Esophagus (tissue), 2 donors: ENCODE measurements around the gene MICALL1. TPM values are rescaled to one million over a fixed set of nuclear protein-coding genes. Genes with fewer than 3 reads are reported as not detected.
"Not testable (repeated sequence)": the region's sequence is repeated elsewhere in the genome, so short reads cannot be mapped to it uniquely, and the experiment has no call there.

Source experiments
- H3K27ac ChIP-seq, 2 donors: one replicate each; pipeline ENCODE4 v1.5.1; 2013; ENCODE audit warnings: low read depth in 2 of 2, mild to moderate bottlenecking in 2 of 2, inconsistent platforms in 1 of 2, low read length in 1 of 2, moderate library complexity in 1 of 2
- H3K27me3 ChIP-seq, 2 donors: one replicate each; pipeline ENCODE4 v1.6.1; 2013; ENCODE audit warnings: low read length in 2 of 2, control low read depth in 1 of 2, mild to moderate bottlenecking in 1 of 2; ENCODE audit not compliant: insufficient read depth in 2 of 2, control insufficient read depth in 1 of 2
- H3K36me3 ChIP-seq, 2 donors: one replicate each; pipeline ENCODE4 v1.6.1; 2013; ENCODE audit warnings: low read length in 1 of 2; ENCODE audit not compliant: control insufficient read depth in 2 of 2, insufficient read depth in 2 of 2
- H3K4me1 ChIP-seq, 2 donors: one replicate each; pipeline ENCODE4 v1.6.1; 2013; ENCODE audit warnings: low read length in 1 of 2; ENCODE audit not compliant: control insufficient read depth in 2 of 2, insufficient read depth in 2 of 2
- H3K4me3 ChIP-seq, 2 donors: one replicate each; pipeline ENCODE4 v1.5.1; 2013; ENCODE audit warnings: low read length in 2 of 2, mild to moderate bottlenecking in 2 of 2, low read depth in 1 of 2, moderate library complexity in 1 of 2
- H3K9me3 ChIP-seq, 2 donors: one replicate each; pipeline ENCODE4 v1.6.1; 2013; ENCODE audit warnings: mild to moderate bottlenecking in 2 of 2, low read depth in 1 of 2, low read length in 1 of 2, moderate library complexity in 1 of 2; ENCODE audit not compliant: control insufficient read depth in 2 of 2, insufficient read depth in 1 of 2
- WGBS, 2 donors: extraction: QIAGEN DNeasy Blood & Tissue Kit; methylation state at CpG; one replicate each; pipeline ENCODE4 v1.1.7; 2013; 5-methylcytosine and 5-hydroxymethylcytosine counted together
- polyA plus RNA-seq, 2 donors: library from polyadenylated mRNA; stranded (reverse); fragments of 200-250 nt; gene quantifications; one replicate each; pipeline ENCODE4 v1.2.3, GENCODE V29; 2013
- donor health status: healthy with polysubstance abuse.
- donor health status: Bipolar disorder and iron deficiency.

The MICALL1 gene
- polyA plus RNA-seq, 2 donors, result 41.7 to 44.1 TPM

GRCh38 chr22:37967637-37968451, 61.7 kb downstream of the MICALL1 start:
- Histone ChIP-seq H3K4me1 (no peaks in the 10 kb centered on the region), H3K36me3 (peaks cover 4 to 25% of the 10 kb centered on the region in 2 donors), H3K4me3 (no peak overlapping the region), H3K27me3 (no peaks in the 10 kb centered on the region), H3K9me3 (no peaks in the 10 kb centered on the region), H3K27ac (no peak overlapping the region)
- WGBS, 2 donors, result 84 to 85% methylated on average over 14 of the region's 14 CpGs

- Histone ChIP-seq H3K4me3 (no peak overlapping the region), H3K9me3 (no peaks in the 10 kb centered on the region), H3K27ac (no peak overlapping the region), H3K27me3 (no peaks in the 10 kb centered on the region), H3K4me1 (no peaks in the 10 kb centered on the region), H3K36me3 (peaks cover 4 to 25% of the 10 kb centered on the region in 2 donors)
- 88 to 96% methylated on average over 5 of the region's 5 CpGs for WGBS, 2 donors
Observed at GRCh38 chr22:37968452-37969251, 62.6 kb downstream of the MICALL1 start.

DNA sequence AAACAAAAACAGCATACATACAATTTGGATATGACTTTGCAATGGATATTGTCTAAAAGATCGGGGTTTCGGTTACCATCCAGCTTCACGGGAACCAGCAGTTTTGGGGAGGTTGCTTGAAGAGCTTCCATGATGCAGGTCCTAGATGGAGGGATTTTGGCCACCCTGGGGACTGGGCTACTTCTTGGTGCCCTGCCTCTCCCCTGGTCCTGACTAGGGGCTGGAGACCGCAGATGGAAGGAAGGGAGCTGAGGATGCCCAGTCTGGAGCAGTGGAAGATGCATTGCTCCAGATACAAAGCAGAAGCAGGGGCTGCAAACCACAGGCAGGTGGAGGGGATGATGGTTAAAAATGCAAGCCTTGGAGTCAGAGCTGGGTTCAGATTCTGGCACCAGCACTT, 64.8 kb downstream of the MICALL1 start:
- no peak overlapping the region for H3K27ac ChIP-seq
- H3K27me3 ChIP-seq, result no peaks in the 10 kb centered on the region
- H3K4me1 ChIP-seq, result peaks cover 0 to 3% of the 10 kb centered on the region in 2 donors
- no peaks in the 10 kb centered on the region for H3K9me3 ChIP-seq
- WGBS, 2 donors, result 92 to 94% methylated on average over 4 of the region's 4 CpGs
- H3K4me3 ChIP-seq, result no peak overlapping the region
- H3K36me3 ChIP-seq, result peaks cover 4 to 23% of the 10 kb centered on the region in 2 donors

GRCh38 chr22:37971475-37972434, 65.7 kb downstream of the MICALL1 start:
- WGBS, 2 donors, result 82 to 83% methylated on average over 7 of the region's 7 CpGs

DNA sequence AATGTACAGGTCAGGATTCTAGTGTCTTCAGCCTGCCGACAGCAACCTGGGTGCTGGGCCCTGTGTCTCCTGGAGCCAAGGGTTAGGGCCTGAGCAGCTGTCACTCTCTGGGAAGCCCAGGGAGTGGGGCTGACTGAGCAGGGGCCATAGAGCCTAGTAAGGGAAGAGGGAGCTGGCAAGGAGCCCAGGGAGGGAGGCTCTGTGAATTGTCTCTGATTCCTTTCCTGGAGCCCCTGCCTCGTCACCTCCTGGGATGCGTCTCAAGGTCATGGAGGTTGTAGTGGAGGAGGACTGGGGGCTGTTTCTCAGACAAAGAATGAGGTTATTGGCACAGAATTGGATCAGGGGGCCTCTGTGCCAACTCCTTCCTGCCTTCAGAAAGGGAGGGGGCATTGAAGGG, 66.4 kb downstream of the MICALL1 start:
- Histone ChIP-seq H3K36me3 (peaks cover 0 to 14% of the 10 kb centered on the region in 2 donors), H3K27me3 (no peaks in the 10 kb centered on the region), H3K27ac (no peak overlapping the region), H3K9me3 (no peaks in the 10 kb centered on the region), H3K4me1 (peaks cover 0 to 3% of the 10 kb centered on the region in 2 donors), H3K4me3 (no peak overlapping the region)
- 73 to 79% methylated on average over 3 of the region's 3 CpGs for WGBS, 2 donors

More at GRCh38 chr22:37971475-37972434, 65.7 kb downstream of the MICALL1 start:
- Histone ChIP-seq H3K36me3 (peaks cover 4 to 21% of the 10 kb centered on the region in 2 donors), H3K27me3 (no peaks in the 10 kb centered on the region), H3K27ac (no peak overlapping the region), H3K9me3 (no peaks in the 10 kb centered on the region), H3K4me3 (no peak overlapping the region), H3K4me1 (peaks cover 0 to 3% of the 10 kb centered on the region in 2 donors)

DNA sequence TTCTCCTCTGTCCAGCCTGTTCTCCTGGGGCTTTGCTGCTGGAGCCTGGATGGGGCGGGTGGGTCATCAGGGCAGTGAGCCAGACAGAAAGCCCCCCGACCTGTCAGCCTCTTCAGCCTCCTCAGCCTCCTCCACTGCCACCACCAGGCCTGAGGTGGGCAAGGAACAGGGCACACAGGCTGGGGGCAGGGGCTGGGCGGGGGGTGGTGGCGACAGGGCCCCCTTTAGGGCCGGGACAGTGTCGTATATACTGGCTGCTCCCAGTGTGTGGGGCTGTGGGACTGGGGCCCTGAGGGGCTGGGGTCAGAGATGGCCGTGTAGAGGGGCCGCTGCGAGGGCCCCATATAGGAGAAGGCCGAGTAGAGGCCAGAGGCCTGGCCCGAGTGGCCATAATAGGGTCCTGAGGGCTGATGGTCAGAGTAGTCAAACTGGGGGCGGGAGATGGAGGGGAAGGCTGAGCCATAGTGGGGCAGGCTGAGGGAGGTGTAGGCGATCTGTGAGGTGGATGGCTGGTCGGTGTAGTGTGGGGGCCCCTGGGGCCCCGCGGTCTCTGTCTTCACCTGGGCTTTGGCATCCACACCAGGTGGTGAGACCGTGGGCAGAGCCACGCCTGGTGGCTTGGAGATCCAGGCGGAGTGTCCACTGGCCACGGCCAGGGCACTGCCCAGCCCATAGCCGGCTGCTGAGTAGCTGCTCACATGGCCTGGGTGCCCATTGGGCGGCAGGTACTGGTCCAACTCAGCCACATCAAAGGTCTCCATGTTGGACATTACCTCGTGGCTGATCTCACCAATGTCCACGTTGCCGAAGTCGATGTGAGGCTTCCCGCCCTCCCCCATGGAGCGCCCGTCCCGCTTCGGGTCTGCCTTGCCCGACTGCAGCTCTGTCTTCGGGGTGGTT, 67.4 kb downstream of the MICALL1 start:
- 92 to 96% methylated on average over 30 to 33 of the region's 33 CpGs for WGBS, 2 donors
- H3K4me1 ChIP-seq, result peaks cover 0 to 3% of the 10 kb centered on the region in 2 donors
- peaks cover 0 to 4% of the 10 kb centered on the region in 2 donors for H3K36me3 ChIP-seq
- H3K4me3 ChIP-seq, result no peak overlapping the region
- H3K27me3 ChIP-seq, result no peaks in the 10 kb centered on the region
- no peaks in the 10 kb centered on the region for H3K9me3 ChIP-seq
- no peak overlapping the region for H3K27ac ChIP-seq

- Histone ChIP-seq H3K4me1 (peaks cover 0 to 3% of the 10 kb centered on the region in 2 donors), H3K36me3 (peaks cover 0 to 2% of the 10 kb centered on the region in 2 donors), H3K27ac (no peak overlapping the region), H3K4me3 (no peak overlapping the region), H3K9me3 (no peaks in the 10 kb centered on the region), H3K27me3 (no peaks in the 10 kb centered on the region)
- 80 to 84% methylated on average over 2 of the region's 2 CpGs for WGBS, 2 donors
Observed at GRCh38 chr22:37975153-37975552, 69.1 kb downstream of the MICALL1 start.

- not testable (repeated sequence) for H3K27me3 ChIP-seq, H3K36me3 ChIP-seq, H3K9me3 ChIP-seq, H3K27ac ChIP-seq, H3K4me3 ChIP-seq, H3K4me1 ChIP-seq
- 79 to 84% methylated on average over 8 of the region's 8 CpGs for WGBS, 2 donors
Observed at GRCh38 chr22:37976022-37976421, 69.9 kb downstream of the MICALL1 start.
